Ovary (tissue), 9 donors: ENCODE data around the gene SLC29A3. TPM values are rescaled to one million over a fixed set of nuclear protein-coding genes. Genes with fewer than 3 reads are reported as not detected.

ENCODE experiments used
- DNase-seq, 5 donors: peaks; one replicate each; pipeline ENCODE4 v3.0.0-alpha.2; 2019 to 2020
- H3K27ac ChIP-seq, 2 donors: fragments of 200-600 bp; one replicate each; pipeline versions ENCODE4 v1.5.1 to v1.8.0; 2019 to 2022
- H3K27me3 ChIP-seq: fragments of 200-600 bp; one replicate; pipeline ENCODE4 v1.8.0; 2022
- H3K36me3 ChIP-seq: fragments of 200-600 bp; sonication (generic); one replicate; pipeline ENCODE4 v1.5.1; 2019
- H3K4me1 ChIP-seq: one replicate; pipeline ENCODE4 v1.8.1; 2013; ENCODE audit warnings: mild to moderate bottlenecking, moderate library complexity; ENCODE audit not compliant: insufficient read depth
- H3K4me3 ChIP-seq: fragments of 200-600 bp; sonication (generic); one replicate; pipeline ENCODE4 v1.5.1; 2017
- H3K9me3 ChIP-seq, 2 donors: fragments of 200-600 bp in 1 of 2; sonication (generic) in 1 of 2; one replicate each; pipeline versions ENCODE4 v1.5.1 to v1.8.1; 2013 to 2019; ENCODE audit warnings: mild to moderate bottlenecking in 1 of 2, moderate library complexity in 1 of 2
- EP300 ChIP-seq: sonication (generic); formaldehyde crosslinking; IDR thresholded peaks from one replicate; pipeline ENCODE4 v1.6.1; 2017; ENCODE audit warnings: antibody characterized with exemption
- POLR2A ChIP-seq: fragments of 450-650 bp; IDR thresholded peaks from one replicate; pipeline ENCODE4 v1.6.1; 2017; ENCODE audit warnings: antibody characterized with exemption, mild to moderate bottlenecking, moderate library complexity
- WGBS, 3 donors: extraction: QIAGEN DNeasy Blood & Tissue Kit in 1 of 3; methylation state at CpG; one replicate each; pipeline versions ENCODE4 v1.1.5 to v1.1.7; 2013 to 2017; 5-methylcytosine and 5-hydroxymethylcytosine counted together
- intact Hi-C, 4 donors: fragments of 100-400 bp; cut with DNase I; formaldehyde crosslinking; loops; one replicate each; pipeline versions ENCODE4 v1.11.0 to v1.15.1; 2022 to 2023
- polyA plus RNA-seq, 2 donors: library from polyadenylated mRNA; stranded (reverse); fragments of 200-250 nt in 1 of 2; fragments of 350-450 nt in 1 of 2; fragmentation: Illumina TruSeq in 1 of 2; extraction: RNeasy Lipid Tissue Mini Kit (QIAGEN cat#74804) in 1 of 2; gene quantifications; one replicate each; pipeline ENCODE4 v1.2.3, GENCODE V29; 2013 to 2014
- total RNA-seq, 7 donors: library from RNA; depleted of rRNA in 2 of 7; stranded (reverse); fragments of >200 nt in 2 of 7; fragmentation: NEBNext Ultra II Directional in 3 of 7; extraction: Animal tissue kit (Norgen Biotek cat#: 25700) in 3 of 7; gene quantifications; one replicate each; pipeline versions ENCODE4 v1.1.0 to v1.2.4, GENCODE V29; 2016 to 2023
- TF ChIP-seq, protein P1 (sequence below), 3 donors: fragments of 450-650 bp in 2 of 3; fragments of 200-600 bp in 1 of 3; IDR thresholded peaks; one replicate each; pipeline versions ENCODE4 v1.5.1 to v1.8.0; 2016 to 2022; ENCODE audit warnings: antibody characterized with exemption in 3 of 3, mild to moderate bottlenecking in 1 of 3
- donor health status: DM: no; HTN: no; CAD: no; lungs with moderate emphysema.
- donor health status: DM: no; HTN: no; CAD: no.
- donor health status: Bipolar disorder and iron deficiency.
- donor health status: DM: yes; HTN: yes; CAD: no.
- donor health status: DM: no; HTN: no; CAD: no.
- donor health status: DM: yes; HTN: yes; CAD: no.

SLC29A3 gene
- total and polyA plus RNA-seq, 9 donors: 10.1 to 18.3 (median 15.5) TPM

- H3K9me3 ChIP-seq: no peaks in the 10 kb centered on the region
- intact Hi-C loops: loop anchor here in 1 of 4 donors (5.0 kb wide), 1 partner anchor 245 kb away; no protein-coding TSS in a partner anchor
- H3K36me3 ChIP-seq: no peaks in the 10 kb centered on the region
- 93 to 96% (median 95%) methylated on average over 5 of the region's 5 CpGs for WGBS, 3 donors
- H3K27me3 ChIP-seq: no peaks in the 10 kb centered on the region
- no peak overlapping the region for H3K27ac ChIP-seq
- no peak for TF ChIP-seq EP300
- TF ChIP-seq, protein P1, sequence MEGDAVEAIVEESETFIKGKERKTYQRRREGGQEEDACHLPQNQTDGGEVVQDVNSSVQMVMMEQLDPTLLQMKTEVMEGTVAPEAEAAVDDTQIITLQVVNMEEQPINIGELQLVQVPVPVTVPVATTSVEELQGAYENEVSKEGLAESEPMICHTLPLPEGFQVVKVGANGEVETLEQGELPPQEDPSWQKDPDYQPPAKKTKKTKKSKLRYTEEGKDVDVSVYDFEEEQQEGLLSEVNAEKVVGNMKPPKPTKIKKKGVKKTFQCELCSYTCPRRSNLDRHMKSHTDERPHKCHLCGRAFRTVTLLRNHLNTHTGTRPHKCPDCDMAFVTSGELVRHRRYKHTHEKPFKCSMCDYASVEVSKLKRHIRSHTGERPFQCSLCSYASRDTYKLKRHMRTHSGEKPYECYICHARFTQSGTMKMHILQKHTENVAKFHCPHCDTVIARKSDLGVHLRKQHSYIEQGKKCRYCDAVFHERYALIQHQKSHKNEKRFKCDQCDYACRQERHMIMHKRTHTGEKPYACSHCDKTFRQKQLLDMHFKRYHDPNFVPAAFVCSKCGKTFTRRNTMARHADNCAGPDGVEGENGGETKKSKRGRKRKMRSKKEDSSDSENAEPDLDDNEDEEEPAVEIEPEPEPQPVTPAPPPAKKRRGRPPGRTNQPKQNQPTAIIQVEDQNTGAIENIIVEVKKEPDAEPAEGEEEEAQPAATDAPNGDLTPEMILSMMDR (IDR thresholded peaks at IDR 0.05): no peak
- TF ChIP-seq POLR2A: no peak
- H3K4me3 ChIP-seq: no peak overlapping the region
- no peak for DNase-seq
- peaks cover 13% of the 10 kb centered on the region for H3K4me1 ChIP-seq
Measured at GRCh38 chr10:71332466-71332865, 13.4 kb downstream of the SLC29A3 start.

DNA sequence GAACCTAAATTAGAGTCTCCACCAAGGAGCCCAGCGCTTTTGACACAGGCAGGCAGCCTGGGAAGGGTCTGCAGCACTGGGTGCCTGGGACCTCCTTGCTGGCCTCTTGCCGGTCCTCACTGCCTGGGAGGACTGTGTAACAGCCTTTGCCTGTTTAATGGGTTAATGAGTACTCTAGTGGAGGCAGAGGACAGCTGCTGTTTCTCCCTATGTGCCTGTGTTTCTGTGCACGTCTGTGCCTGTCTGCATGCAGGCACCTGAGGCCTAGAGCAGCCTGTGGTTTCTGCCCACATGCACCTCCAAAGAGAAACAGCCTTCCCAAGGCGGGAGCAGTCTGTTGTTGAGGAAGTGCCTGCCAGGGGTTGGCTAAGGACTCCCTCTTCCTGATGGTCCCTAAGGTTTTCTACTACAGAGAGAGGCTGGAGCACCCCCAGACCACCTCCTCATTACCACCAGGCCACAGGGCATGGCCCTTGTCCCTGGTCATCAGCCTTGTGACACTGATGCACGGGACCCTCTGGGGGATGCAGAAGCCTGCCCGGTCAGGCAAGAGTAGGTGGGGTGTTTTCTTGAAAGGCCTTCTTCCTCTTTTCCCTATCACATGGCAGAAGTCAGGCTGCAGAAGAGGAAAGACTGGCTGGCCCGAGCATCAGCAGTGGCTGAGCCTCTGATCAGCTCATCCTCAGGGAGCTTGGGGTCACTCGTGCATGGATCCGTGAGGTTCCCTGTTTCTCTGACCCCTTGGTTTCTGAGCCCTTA is 14.2 kb downstream of the SLC29A3 start:
- 61 to 69% (median 67%) methylated on average over 9 of the region's 9 CpGs for WGBS, 3 donors
- H3K9me3 ChIP-seq: no peaks in the 10 kb centered on the region
- TF ChIP-seq POLR2A (no peak), EP300 (no peak)
- TF ChIP-seq, protein P1 (IDR thresholded peaks at IDR 0.05): no peak
- no peak overlapping the region for H3K4me3 ChIP-seq
- H3K36me3 ChIP-seq: no peaks in the 10 kb centered on the region
- H3K27ac ChIP-seq: peak overlapping the region in 1 of 2 donors; percentile 39
- H3K4me1 ChIP-seq: peaks cover 13% of the 10 kb centered on the region
- intact Hi-C loops: loop anchor here in 1 of 4 donors (5.0 kb wide), 1 partner anchor 244 kb away; no protein-coding TSS in a partner anchor
- no peak for DNase-seq
- no peaks in the 10 kb centered on the region for H3K27me3 ChIP-seq

- Histone ChIP-seq H3K4me1 (peaks cover 13% of the 10 kb centered on the region), H3K9me3 (no peaks in the 10 kb centered on the region), H3K27me3 (no peaks in the 10 kb centered on the region), H3K36me3 (no peaks in the 10 kb centered on the region), H3K27ac (peak overlapping the region in 1 of 2 donors; percentile 39), H3K4me3 (no peak overlapping the region)
- peak in 1 of 5 donors; percentile 60 for DNase-seq
- WGBS, 3 donors: 43 to 69% (median 56%) methylated on average over 12 of the region's 12 CpGs
- TF ChIP-seq, protein P1 (IDR thresholded peaks at IDR 0.05): no peak
- TF ChIP-seq POLR2A (no peak), EP300 (no peak)
- intact Hi-C loops: loop anchor here in 1 of 4 donors (5.0 kb wide), 1 partner anchor 243 kb away; no protein-coding TSS in a partner anchor
Measured at GRCh38 chr10:71334221-71334791, 15.2 kb downstream of the SLC29A3 start.

- no peaks in the 10 kb centered on the region for H3K36me3 ChIP-seq
- H3K9me3 ChIP-seq: no peaks in the 10 kb centered on the region
- DNase-seq: no peak
- WGBS, 3 donors: 89 to 92% (median 92%) methylated on average over 15 of the region's 15 CpGs
- no peak overlapping the region for H3K4me3 ChIP-seq
- no peaks in the 10 kb centered on the region for H3K27me3 ChIP-seq
- H3K27ac ChIP-seq: no peak overlapping the region
- H3K4me1 ChIP-seq: peaks cover 13% of the 10 kb centered on the region
- no peak for TF ChIP-seq POLR2A
- TF ChIP-seq, protein P1 (IDR thresholded peaks at IDR 0.05): no peak
- TF ChIP-seq EP300: no peak
- intact Hi-C loops: no loop called here
Measured at GRCh38 chr10:71335173-71335708, 16.2 kb downstream of the SLC29A3 start.
